ENCODE measurements around the gene PHF19. TPM values are rescaled to one million over a fixed set of nuclear protein-coding genes. Genes with fewer than 3 reads are reported as not detected.

PHF19 gene
- total and polyA plus RNA-seq, 2 donors (not counting 3 experiments of a cell fraction or from before 2014, with no cell fraction given), result 102 to 153 TPM

DNA sequence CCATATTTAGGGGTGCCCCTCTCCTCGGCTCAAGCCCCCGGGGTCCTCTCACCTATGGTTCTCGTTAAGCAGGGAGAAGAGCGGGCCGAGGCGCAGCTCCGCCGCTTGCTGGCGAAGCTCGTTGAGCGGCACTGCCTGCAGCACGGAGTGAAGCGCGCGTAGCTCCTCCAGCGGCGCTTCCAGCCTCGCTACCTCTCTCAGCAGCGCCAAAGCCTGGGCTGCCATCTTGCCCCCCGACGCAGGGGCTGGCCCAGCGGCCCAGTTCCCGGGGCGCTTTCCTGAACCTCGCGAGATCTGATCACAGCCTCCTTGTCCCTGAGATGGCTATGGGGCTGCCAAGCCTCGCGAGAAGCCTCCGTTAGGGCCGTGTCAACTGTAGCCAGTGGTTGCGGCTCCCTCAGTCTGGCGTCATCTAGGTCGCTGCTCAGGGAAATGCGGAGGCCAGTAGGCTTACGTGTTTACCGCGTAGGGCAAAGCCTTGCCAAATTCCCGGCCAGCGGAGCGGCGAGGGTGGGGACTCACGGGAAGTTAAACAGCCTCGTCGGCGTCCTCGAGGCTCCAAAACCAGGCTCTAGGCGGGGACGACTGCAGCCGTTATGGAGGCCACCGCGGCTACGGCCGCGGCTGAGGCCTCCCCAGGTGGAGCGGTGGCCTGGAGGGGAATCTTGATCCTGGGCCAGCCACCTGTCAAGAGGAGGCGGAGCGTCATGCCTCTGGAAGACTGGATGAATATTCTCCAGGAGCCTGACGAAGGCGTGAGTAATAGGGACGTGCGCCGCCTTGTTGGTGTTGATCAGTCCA, 34.1 kb downstream of the PHF19 start, which contains the start of gene PSMD5:
PSMD5 (minus strand) TSS at position 238 of the 801 bp plus-strand sequence; CDS start at position 225, 13 bp downstream.
- peak within 1 kb of the TSS; percentile 53 to 80 (median 76) for H3K4me3 ChIP-seq (replicated peaks in 1 of 3; ENCODE audit: insufficient read depth in 1 of 3, low read depth in 1 of 3, low read length in 3 of 3)
- no TSS peak for BruUV-seq (replicated peaks)
- no peaks in the 10 kb centered on the region for H4K20me1 ChIP-seq (replicated peaks; ENCODE audit: control insufficient read depth, extremely low read depth, insufficient read depth, low read length)
- CTCF ChIA-PET, result no interaction called here
- POLR2A ChIA-PET, result no interaction called here
- FAIRE-seq, result peak; percentile 97
- H3K36me3 ChIP-seq (ENCODE audit: control insufficient read depth in 2 of 2, extremely low read depth in 1 of 2, insufficient read depth in 2 of 2, low read length in 2 of 2), result no peaks in the 10 kb centered on the region
- H3K27me3 ChIP-seq (ENCODE audit: control insufficient read depth in 2 of 2, insufficient read depth in 2 of 2, low read length in 2 of 2), result no peaks in the 10 kb centered on the region
- intact Hi-C loops (cut with micrococcal nuclease), result loop anchor here (1.0 to 5.0 kb wide), 7 partner anchors 25 to 221 kb away; partner anchors contain the start of genes FBXW2 and PHF19
- peak within 1 kb of the TSS; percentile 66 for H2AFZ ChIP-seq (ENCODE audit: low read depth, low read length)
- peak within 1 kb of the TSS; percentile 94 for H3K9ac ChIP-seq (replicated peaks; ENCODE audit: extremely low read depth, insufficient read depth, low read length)
- dilution Hi-C loops (cut with MboI; ENCODE audit: extremely low pct_ligation_motif_present, low sequenced_read_pairs), result no loop called here
- H3K4me1 ChIP-seq (ENCODE audit: control insufficient read depth, extremely low read depth, insufficient read depth, low read length), result peaks cover 25% of the 10 kb centered on the region
- H3K9me1 ChIP-seq (replicated peaks; ENCODE audit: control insufficient read depth, extremely low read depth, insufficient read depth, low read length), result no peaks in the 10 kb centered on the region
- H3K27ac ChIP-seq (ENCODE audit: insufficient read depth, low read depth, low read length), result peak within 1 kb of the TSS; percentile 72
- DNase-seq (ENCODE audit: low read depth, low spot score), result peak; percentile 99
- peaks cover 33% of the 10 kb centered on the region for H3K79me2 ChIP-seq (ENCODE audit: control insufficient read depth, insufficient read depth, low read length)
- TF ChIP-seq POLR2A (IDR thresholded peaks at IDR 0.05; ENCODE audit: low read depth, low read length) (peak; percentile 92), EZH2 (IDR thresholded peaks at IDR 0.05; ENCODE audit: borderline replicate concordance, low read depth, low read length, severe bottlenecking) (no peak), FOS (IDR thresholded peaks at IDR 0.05; ENCODE audit: borderline replicate concordance, insufficient read depth, low read length) (no peak), POLR2AphosphoS5 (IDR thresholded peaks at IDR 0.05; ENCODE audit: insufficient read depth, low read depth, low read length) (peak; percentile 94), MYC (IDR thresholded peaks at IDR 0.05; ENCODE audit: low read depth, low read length) (no peak), JUN (IDR thresholded peaks at IDR 0.05; ENCODE audit: borderline replicate concordance, insufficient read depth, insufficient read length, low read depth) (no peak), GATA2 (IDR thresholded peaks at IDR 0.05; ENCODE audit: insufficient read depth, insufficient read length, low read depth, low read length) (no peak)
- TF ChIP-seq, protein P1, sequence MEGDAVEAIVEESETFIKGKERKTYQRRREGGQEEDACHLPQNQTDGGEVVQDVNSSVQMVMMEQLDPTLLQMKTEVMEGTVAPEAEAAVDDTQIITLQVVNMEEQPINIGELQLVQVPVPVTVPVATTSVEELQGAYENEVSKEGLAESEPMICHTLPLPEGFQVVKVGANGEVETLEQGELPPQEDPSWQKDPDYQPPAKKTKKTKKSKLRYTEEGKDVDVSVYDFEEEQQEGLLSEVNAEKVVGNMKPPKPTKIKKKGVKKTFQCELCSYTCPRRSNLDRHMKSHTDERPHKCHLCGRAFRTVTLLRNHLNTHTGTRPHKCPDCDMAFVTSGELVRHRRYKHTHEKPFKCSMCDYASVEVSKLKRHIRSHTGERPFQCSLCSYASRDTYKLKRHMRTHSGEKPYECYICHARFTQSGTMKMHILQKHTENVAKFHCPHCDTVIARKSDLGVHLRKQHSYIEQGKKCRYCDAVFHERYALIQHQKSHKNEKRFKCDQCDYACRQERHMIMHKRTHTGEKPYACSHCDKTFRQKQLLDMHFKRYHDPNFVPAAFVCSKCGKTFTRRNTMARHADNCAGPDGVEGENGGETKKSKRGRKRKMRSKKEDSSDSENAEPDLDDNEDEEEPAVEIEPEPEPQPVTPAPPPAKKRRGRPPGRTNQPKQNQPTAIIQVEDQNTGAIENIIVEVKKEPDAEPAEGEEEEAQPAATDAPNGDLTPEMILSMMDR (IDR thresholded peaks at IDR 0.05; ENCODE audit: extremely low read depth in 1 of 2, insufficient read depth in 1 of 2, low read depth in 1 of 2, low read length in 2 of 2), result no peak
- TF ChIP-seq, protein P2, sequence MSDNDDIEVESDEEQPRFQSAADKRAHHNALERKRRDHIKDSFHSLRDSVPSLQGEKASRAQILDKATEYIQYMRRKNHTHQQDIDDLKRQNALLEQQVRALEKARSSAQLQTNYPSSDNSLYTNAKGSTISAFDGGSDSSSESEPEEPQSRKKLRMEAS (IDR thresholded peaks at IDR 0.05; ENCODE audit: insufficient read depth, insufficient read length), result peak; percentile 14
- H3K4me2 ChIP-seq (ENCODE audit: insufficient read depth, low read length), result peak within 1 kb of the TSS; percentile 93
- H3K9me3 ChIP-seq (replicated peaks; ENCODE audit: control insufficient read depth, insufficient read depth, low read length), result no peaks in the 10 kb centered on the region
